AG20443 (cell line): ENCODE measurements around the gene MPG.

Experiments
- DNase-seq: peaks from one replicate; pipeline ENCODE4 v3.0.0; 2012; ENCODE audit warnings: low spot score, mixed read lengths

MPG gene

GRCh38 chr16:83781-84615 is 6.0 kb downstream of the MPG start:
- no peak for DNase-seq

- peak; percentile 91 for DNase-seq
These were observed 6.8 kb downstream of the MPG start for GRCh38 chr16:84718-85406.

- no peak for DNase-seq
These were observed 7.4 kb downstream of the MPG start for GRCh38 chr16:85407-85782.

GRCh38 chr16:85865-86264 is 7.8 kb downstream of the MPG start:
- DNase-seq: no peak

GRCh38 chr16:86483-86952 is 8.5 kb downstream of the MPG start:
- DNase-seq: no peak

GRCh38 chr16:88613-89012 is 10.6 kb downstream of the MPG start:
- no peak for DNase-seq

GRCh38 chr16:89391-90302 is 11.6 kb downstream of the MPG start:
- DNase-seq: no peak

- no peak for DNase-seq
These were observed 13.5 kb downstream of the MPG start for GRCh38 chr16:91484-91883.

GRCh38 chr16:92431-93339 is 14.7 kb downstream of the MPG start:
- no peak for DNase-seq

- DNase-seq: no peak
These were observed 16.9 kb downstream of the MPG start for GRCh38 chr16:94918-95265.

- peak; percentile 98 for DNase-seq
These were observed 18.9 kb downstream of the MPG start for GRCh38 chr16:96935-97381.

- DNase-seq: peak; percentile 48
These were observed 19.8 kb downstream of the MPG start for GRCh38 chr16:97822-98221.

- no peak for DNase-seq
These were observed 23.0 kb downstream of the MPG start for GRCh38 chr16:100989-101388.

GRCh38 chr16:101586-101985 is 23.6 kb downstream of the MPG start:
- no peak for DNase-seq

GRCh38 chr16:102060-102855 is 24.2 kb downstream of the MPG start:
- DNase-seq: no peak

- DNase-seq: no peak
These were observed 26.3 kb downstream of the MPG start for GRCh38 chr16:104355-104754.

GRCh38 chr16:104928-105327 is 26.9 kb downstream of the MPG start:
- no peak for DNase-seq

GRCh38 chr16:105521-105920 is 27.5 kb downstream of the MPG start:
- no peak for DNase-seq

- DNase-seq: peak; percentile 87
These were observed 28.7 kb downstream of the MPG start for GRCh38 chr16:106623-107324.
